ENCODE measurements around the gene TNKS1BP1.
"Not testable (repeated sequence)": the region's sequence is repeated elsewhere in the genome, so short reads cannot be mapped to it uniquely, and the experiment has no call there.

TNKS1BP1 gene

GRCh38 chr11:57354699-57355098 is 29.9 kb upstream of the TNKS1BP1 start:
- no peak for DNase-seq

- DNase-seq: no peak
These were observed 29.1 kb upstream of the TNKS1BP1 start for GRCh38 chr11:57353852-57354251.

DNA sequence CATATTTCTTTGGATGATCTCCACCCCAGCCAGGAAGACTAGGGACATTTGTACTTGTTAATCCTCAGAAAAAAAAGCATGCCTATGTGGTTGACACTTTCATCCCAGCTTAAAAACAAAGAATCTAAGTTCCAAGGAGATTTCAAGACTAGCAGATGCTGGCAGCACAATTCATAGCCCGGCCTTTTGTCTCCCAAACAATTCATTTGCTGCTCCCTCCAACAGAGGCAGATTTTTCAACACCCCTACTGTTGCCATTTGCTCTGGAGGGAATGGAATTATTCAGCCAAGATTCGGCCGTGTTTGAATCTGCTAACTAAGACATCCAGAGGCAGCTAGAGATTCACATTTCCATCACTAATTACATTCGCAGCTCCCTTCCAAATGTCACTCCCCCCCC is 28.7 kb upstream of the TNKS1BP1 start:
- DNase-seq: no peak

- no peak for DNase-seq
These were observed 28.3 kb upstream of the TNKS1BP1 start for GRCh38 chr11:57353036-57353435.

- peak in 2 of 3 experiments; percentile 14 to 31 for DNase-seq
These were observed 24.9 kb upstream of the TNKS1BP1 start for GRCh38 chr11:57349491-57350274.

- no peak for DNase-seq
These were observed 24.0 kb upstream of the TNKS1BP1 start for GRCh38 chr11:57348636-57349313.

DNA sequence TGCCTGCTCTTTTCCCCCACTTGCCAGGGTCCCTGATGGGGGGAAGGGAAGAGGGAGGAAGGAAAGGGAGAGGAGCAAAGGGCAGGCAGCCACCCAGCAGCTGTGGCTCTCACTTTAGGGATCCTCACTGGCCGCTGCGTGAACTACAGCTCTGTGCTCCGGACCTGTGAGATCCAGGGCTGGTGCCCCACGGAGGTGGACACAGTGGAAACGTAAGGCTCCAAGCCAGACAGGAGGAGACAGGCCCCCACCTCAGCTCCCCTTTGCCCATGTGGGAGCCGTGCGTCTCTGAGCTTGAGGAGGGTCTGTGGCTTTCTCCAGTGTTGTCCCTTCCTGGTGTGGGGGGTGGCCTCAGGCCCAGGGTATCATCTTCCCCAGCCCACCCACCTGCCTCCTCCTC is 23.3 kb upstream of the TNKS1BP1 start:
- DNase-seq: no peak

GRCh38 chr11:57347336-57347735 is 22.6 kb upstream of the TNKS1BP1 start:
- DNase-seq: no peak

DNA sequence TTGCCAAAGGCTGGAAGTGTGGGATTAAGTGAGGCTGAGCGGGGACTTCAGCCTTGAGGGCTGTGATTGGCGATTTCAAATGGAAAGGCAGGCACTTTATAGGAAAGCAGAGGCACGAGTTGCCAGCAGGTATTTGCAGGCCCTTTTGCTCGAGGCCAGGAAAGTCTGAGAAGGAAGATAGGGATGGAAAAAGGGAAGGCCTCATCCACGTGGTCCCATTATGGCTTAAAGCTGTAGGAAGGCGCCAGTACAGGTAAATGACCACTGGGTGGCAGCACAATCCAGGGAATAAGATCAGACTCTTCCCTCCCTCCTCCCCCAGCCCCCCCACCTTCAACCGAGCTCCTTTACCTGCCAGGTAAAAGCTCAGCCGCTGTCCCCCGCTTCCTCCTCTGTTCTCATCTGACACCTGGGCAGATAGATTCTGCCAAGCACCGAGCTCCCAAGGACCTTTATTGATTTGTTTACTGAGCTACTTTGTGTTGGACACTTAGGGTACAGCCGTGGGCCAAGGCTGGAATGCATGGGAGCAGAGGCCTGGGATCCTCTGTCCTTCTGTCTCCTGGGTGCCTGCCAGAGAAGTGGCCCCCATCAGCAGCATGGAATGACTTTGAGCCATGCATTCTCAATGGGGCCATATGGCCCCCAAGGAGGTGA is 20.9 kb upstream of the TNKS1BP1 start:
- DNase-seq: peak; percentile 66 to 89 (median 79)

DNA sequence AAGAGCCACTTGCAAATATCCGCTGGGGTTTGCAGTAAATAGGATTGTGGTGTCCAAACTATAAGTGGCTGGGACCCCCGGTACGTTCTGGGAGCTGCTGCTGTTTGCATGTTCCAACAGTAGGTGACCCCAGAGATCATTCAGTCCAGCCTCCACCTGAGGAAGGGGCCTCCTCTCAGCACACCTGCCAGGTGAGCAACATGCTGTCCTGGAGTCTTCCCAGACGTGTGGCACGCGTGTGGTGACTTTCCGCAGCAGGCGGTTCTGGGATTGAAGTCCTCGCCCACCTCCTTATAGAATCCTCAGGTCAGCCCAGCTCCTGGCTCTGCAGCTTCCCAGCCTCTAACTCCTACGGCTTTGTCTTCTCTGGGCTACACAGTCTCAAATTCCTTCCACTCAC is 20.1 kb upstream of the TNKS1BP1 start:
- DNase-seq: no peak

DNA sequence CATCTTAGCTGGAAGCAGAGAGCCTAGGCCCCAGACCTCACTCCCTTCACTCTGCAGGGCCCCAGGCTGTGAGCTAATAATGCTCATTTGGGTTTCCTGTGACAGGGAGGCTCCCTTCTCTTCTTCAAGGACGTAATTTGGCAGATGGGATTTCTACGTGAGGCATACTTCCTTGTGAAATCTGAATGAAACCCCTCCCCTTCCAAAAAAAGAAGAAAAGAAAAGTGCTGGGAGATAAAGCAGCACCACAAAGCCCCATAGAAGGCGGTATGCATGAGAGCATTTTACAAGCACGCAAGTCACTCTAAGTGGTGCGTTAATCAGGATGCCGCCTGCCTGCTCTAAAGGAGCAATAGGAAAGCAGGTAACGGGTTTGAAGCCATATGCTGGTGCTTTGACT is 19.1 kb upstream of the TNKS1BP1 start:
- peak in 2 of 3 experiments; percentile 22 to 51 for DNase-seq

- no peak for DNase-seq
These were observed 17.9 kb upstream of the TNKS1BP1 start for GRCh38 chr11:57342702-57343101.

- DNase-seq: no peak
These were observed 16.6 kb upstream of the TNKS1BP1 start for GRCh38 chr11:57341250-57341808.

- DNase-seq: peak in 1 of 3 experiments; percentile 2
These were observed 15.4 kb upstream of the TNKS1BP1 start for GRCh38 chr11:57340039-57340615.

DNA sequence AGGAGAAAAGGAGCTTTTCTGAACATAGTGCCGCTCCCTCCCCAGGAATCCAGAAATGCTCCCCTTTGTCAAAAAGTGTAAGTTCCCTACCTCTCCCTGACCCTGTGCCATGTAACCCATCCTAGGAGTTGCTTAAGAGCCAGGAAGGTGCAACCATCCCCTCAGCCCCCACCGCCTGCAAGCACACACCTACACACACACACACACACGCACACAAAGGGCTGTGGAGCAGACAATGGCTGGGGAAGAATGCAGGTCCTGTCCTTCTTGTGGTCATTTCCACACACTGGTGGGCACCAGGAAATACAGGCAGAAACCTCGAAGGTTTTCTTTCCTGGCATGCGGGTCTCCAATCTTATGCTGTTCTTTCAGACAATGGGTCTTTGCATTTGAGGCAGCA is 14.6 kb upstream of the TNKS1BP1 start:
- DNase-seq: no peak

DNA sequence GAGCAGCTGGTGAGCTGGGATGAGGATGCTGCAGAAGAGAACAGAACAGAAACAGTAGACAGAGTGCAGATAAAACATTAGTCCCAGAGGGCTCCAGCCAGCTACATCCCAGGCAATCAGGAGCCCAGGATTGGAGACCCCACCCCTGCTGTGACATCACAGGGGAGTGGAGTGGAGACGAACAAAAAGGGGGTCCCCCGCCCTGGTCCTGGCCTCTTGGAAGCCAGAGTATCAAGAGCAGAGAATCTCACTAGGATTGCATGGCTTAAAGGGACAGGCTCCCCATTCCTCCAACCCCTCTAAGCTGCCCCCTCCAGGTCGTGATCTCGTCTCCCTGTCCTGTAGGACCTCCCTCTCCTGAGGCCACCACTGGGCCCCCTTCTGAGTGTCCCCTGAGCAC is 13.4 kb upstream of the TNKS1BP1 start, which contains the start of gene P2RX3:
Gene P2RX3, plus strand, starts transcription at position 211 of the 400 bp plus-strand sequence. CDS start 199 bp downstream, outside the sequence.
- DNase-seq: no peak

DNA sequence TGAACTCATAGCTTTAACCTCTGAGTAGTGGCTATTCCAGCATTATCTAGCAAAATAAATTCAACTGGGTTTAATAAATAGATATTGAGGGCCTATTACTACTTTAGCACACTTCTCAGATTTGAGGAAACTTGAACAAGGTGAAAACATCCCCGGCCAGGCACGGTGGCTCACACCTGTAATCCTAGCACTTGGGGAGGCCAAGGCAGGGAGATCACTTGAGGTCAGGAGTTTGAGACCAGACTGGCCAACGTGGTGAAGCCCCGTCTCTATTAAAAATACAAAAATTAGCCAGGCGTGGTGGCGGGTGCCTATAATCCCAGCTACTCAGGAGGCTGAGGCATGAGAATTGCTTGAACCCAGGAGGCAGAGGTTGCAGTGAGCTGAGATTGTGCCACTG is 12.1 kb upstream of the TNKS1BP1 start:
- DNase-seq: not testable (repeated sequence)

- no peak for DNase-seq
These were observed 11.4 kb upstream of the TNKS1BP1 start for GRCh38 chr11:57336111-57336666.

- peak; percentile 85 to 94 (median 89) for DNase-seq
These were observed 10.8 kb upstream of the TNKS1BP1 start, which contains the start of gene SSRP1 for GRCh38 chr11:57335343-57336110. SSRP1 (minus strand) TSS chr11:57335892; CDS start chr11:57335121, 771 bp downstream.

DNA sequence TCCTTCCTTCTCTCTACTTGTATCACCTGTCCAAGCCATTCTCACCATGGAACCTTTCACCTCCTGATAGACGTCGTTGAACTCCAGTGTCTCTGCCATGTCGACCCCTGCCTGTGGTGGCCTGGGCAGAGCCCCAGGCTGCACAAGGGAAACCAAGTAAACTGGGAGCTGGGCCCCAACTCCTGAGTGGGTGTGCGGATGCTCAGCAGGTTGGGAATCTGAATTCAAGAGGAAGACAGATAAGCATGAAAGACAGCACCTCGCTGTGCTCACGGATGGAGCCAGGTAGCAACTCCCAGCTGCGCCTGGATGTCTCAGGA is 10.2 kb upstream of the TNKS1BP1 start:
- DNase-seq: no peak

GRCh38 chr11:57332694-57333440 is 8.1 kb upstream of the TNKS1BP1 start:
- no peak for DNase-seq

Measured in NCI-H1417 (cell line).